Suprapubic skin (tissue), 4 donors: ENCODE data around the gene KRTAP10-9. TPM values are rescaled to one million over a fixed set of nuclear protein-coding genes. Genes with fewer than 3 reads are reported as not detected.
"Not testable (repeated sequence)": the region's sequence is repeated elsewhere in the genome, so short reads cannot be mapped to it uniquely, and the experiment has no call there.

Source experiments
- DNase-seq, 2 donors: peaks; one replicate each; pipeline ENCODE4 v3.0.0-alpha.2; 2019; ENCODE audit warnings: low spot score in 2 of 2
- H3K27ac ChIP-seq: fragments of 200-600 bp; sonication (generic); one replicate; pipeline ENCODE4 v1.5.1; 2019
- H3K27me3 ChIP-seq: fragments of 200-600 bp; sonication (generic); one replicate; pipeline ENCODE4 v1.5.1; 2019
- H3K36me3 ChIP-seq: fragments of 200-600 bp; sonication (generic); one replicate; pipeline ENCODE4 v1.5.1; 2019
- H3K4me1 ChIP-seq: fragments of 200-600 bp; sonication (generic); one replicate; pipeline ENCODE4 v1.5.1; 2019
- H3K4me3 ChIP-seq: fragments of 200-600 bp; sonication (generic); one replicate; pipeline ENCODE4 v1.5.1; 2019; ENCODE audit warnings: mild to moderate bottlenecking
- H3K9me3 ChIP-seq: fragments of 200-600 bp; sonication (generic); one replicate; pipeline ENCODE4 v1.5.1; 2019
- EP300 ChIP-seq: sonication (generic); formaldehyde crosslinking; IDR thresholded peaks from one replicate; pipeline ENCODE4 v1.6.1; 2017; ENCODE audit warnings: antibody characterized with exemption
- POLR2A ChIP-seq, 2 donors: fragments of 450-650 bp; IDR thresholded peaks; one replicate each; pipeline ENCODE4 v1.6.1; 2017; ENCODE audit warnings: antibody characterized with exemption in 2 of 2, mild to moderate bottlenecking in 2 of 2, moderate library complexity in 2 of 2
- POLR2AphosphoS5 ChIP-seq, 3 donors: sonication (generic); formaldehyde crosslinking; IDR thresholded peaks; one replicate each; pipeline ENCODE4 v1.6.1; 2017; ENCODE audit warnings: antibody characterized with exemption in 3 of 3
- WGBS: methylation state at CpG from one replicate; pipeline ENCODE4 v1.1.5; 2018; 5-methylcytosine and 5-hydroxymethylcytosine counted together
- total RNA-seq, 4 donors: library from RNA; depleted of rRNA; stranded (reverse); fragments of >200 nt; gene quantifications; one replicate each; pipeline ENCODE4 v1.1.0, GENCODE V29; 2016
- TF ChIP-seq, protein P1 (sequence below), 2 donors: fragments of 200-600 bp in 1 of 2; fragments of 450-650 bp in 1 of 2; sonication (generic) in 1 of 2; IDR thresholded peaks; one replicate each; pipeline ENCODE4 v1.5.1; 2016 to 2019; ENCODE audit warnings: antibody characterized with exemption in 2 of 2, mild to moderate bottlenecking in 1 of 2, moderate library complexity in 1 of 2

KRTAP10-9 gene, protein sequence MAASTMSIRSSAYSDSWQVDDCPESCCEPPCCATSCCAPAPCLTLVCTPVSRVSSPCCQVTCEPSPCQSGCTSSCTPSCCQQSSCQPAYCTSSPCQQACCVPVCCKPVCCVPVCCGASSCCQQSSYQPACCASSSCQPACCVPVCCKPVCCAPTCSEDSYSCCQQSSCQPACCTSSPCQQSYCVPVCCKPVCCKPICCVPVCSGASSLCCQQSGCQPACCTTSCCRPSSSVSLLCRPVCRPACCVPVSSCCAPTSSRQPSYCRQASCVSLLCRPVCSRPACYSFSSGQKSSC
- total RNA-seq = 1 to 10 TPM in 2 of 4 donors, not detected in 2; 1.6 to 9.9 TPM

DNA sequence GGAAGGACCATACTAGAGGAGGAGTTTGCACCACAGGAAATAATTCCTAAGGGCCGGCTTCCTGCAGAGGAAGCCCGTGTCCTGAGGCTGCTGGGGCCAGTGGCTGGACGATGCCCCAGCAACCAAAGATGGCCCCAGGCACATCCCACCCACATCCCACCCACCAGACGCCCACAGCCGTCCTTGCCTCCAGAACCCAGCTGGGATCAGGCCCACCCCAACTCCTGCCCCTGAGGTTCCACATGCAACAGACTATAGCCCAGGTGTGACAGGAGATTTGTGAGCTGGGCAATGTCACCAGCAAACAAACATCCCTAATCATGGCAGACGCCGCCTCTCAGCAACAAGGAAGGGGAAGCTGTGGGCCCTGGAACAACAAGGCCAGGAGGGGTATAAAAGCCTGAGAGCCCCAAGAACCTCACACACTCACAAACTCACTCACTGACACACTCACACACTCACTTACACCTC, at the start of gene KRTAP10-9:
Gene KRTAP10-9, plus strand, starts transcription at position 421 of the 471 bp plus-strand sequence. CDS start 79 bp downstream, outside the sequence.
- Histone ChIP-seq H3K4me3 (no peak within 1 kb of the TSS), H3K9me3 (peaks cover 16% of the 10 kb centered on the region), H3K27ac (no peak within 1 kb of the TSS), H3K36me3 (no peaks in the 10 kb centered on the region), H3K27me3 (peaks cover 21% of the 10 kb centered on the region), H3K4me1 (no peaks in the 10 kb centered on the region)
- no peak for DNase-seq
- TF ChIP-seq POLR2AphosphoS5 (IDR thresholded peaks at IDR 0.05) = no peak
- TF ChIP-seq EP300 = no peak
- TF ChIP-seq, protein P1, sequence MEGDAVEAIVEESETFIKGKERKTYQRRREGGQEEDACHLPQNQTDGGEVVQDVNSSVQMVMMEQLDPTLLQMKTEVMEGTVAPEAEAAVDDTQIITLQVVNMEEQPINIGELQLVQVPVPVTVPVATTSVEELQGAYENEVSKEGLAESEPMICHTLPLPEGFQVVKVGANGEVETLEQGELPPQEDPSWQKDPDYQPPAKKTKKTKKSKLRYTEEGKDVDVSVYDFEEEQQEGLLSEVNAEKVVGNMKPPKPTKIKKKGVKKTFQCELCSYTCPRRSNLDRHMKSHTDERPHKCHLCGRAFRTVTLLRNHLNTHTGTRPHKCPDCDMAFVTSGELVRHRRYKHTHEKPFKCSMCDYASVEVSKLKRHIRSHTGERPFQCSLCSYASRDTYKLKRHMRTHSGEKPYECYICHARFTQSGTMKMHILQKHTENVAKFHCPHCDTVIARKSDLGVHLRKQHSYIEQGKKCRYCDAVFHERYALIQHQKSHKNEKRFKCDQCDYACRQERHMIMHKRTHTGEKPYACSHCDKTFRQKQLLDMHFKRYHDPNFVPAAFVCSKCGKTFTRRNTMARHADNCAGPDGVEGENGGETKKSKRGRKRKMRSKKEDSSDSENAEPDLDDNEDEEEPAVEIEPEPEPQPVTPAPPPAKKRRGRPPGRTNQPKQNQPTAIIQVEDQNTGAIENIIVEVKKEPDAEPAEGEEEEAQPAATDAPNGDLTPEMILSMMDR (IDR thresholded peaks at IDR 0.05) = no peak
- no peak for TF ChIP-seq POLR2A (IDR thresholded peaks at IDR 0.05)
- 70% methylated on average over 2 of the region's 7 CpGs for WGBS

DNA sequence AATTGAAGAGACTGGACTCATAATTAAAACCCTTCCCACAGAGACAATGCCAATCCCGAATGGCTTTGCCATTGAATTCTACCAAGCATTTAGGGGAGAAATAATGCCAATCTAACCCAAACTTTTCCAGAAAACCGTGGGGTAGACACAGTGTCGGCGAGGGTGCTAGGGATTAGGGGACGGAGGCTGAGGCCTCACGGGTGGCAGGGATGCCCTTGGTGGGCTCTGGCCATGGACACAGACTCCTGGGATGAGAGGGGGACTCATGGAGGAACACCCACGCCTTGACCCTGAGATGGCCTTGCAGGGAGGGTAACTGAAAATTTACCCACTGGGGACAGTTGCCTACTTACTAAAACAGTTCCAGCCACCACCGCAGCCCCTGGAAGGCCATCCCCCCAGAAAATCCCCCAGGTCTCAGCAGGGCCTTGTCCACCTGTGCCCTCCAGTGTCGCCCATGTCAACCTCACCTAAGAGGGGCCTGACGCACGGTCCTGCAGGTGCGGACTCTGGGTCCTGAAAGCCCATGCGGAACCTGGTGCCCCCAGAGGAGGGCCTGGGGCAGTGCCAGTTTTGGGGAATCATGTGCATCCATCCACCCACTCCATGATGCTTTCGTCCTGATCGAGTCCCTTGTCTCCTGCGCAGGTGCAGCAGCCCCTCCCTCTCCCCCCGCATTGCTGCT, 48.4 kb upstream of the KRTAP10-9 start:
- Histone ChIP-seq H3K4me3 (no peak overlapping the region), H3K9me3 (no peaks in the 10 kb centered on the region), H3K27me3 (peaks cover 13% of the 10 kb centered on the region), H3K27ac (no peak overlapping the region), H3K4me1 (peaks cover 8% of the 10 kb centered on the region), H3K36me3 (no peaks in the 10 kb centered on the region)
- WGBS = 97% methylated on average over 10 of the region's 17 CpGs
- peak in 1 of 2 donors; percentile 65 for DNase-seq
- TF ChIP-seq EP300 = no peak
- TF ChIP-seq POLR2AphosphoS5 (IDR thresholded peaks at IDR 0.05) = no peak
- no peak for TF ChIP-seq POLR2A (IDR thresholded peaks at IDR 0.05)
- TF ChIP-seq, protein P1 (IDR thresholded peaks at IDR 0.05) = no peak

DNA sequence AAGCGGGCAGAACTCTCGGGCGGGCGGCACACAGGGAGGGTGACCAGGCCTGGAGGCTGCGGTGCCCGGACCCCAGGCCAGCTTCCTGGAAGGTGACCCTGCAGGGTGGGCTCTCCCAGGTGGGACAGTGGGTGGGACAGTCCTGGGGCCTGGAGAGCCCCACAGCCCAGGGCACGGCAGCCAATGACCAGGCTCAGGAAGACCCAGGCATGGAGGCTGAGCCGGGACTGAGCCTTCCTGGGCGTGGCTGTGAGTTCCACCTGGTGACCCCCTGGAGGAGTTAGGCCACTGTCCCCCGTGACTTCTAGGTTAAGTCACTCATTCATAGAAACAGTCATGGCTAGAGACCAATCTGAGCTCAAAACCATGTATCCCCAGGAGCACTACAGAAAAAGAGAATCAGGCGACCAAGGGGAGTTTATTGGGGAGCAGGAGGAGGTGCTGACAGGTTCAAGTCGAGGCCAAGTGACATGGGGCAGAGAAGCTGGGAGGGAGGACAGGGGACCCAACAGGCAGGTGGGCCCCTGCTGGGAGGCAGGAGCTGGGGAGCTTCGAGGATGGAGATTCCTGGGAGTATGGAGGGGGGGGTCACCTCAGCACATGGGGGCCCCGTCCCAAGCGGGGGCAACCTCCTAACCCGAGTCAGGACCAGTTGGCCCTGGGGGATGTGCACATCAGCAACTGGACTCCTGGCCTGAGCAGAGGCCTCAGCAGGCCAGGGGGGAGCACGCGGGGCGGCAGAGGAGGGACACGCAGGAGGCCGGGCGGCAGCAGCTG, 47.6 kb upstream of the KRTAP10-9 start:
- Histone ChIP-seq H3K36me3 (no peaks in the 10 kb centered on the region), H3K27me3 (peaks cover 18% of the 10 kb centered on the region), H3K4me1 (peaks cover 7% of the 10 kb centered on the region), H3K27ac (no peak overlapping the region), H3K4me3 (no peak overlapping the region), H3K9me3 (no peaks in the 10 kb centered on the region)
- TF ChIP-seq, protein P1 (IDR thresholded peaks at IDR 0.05) = no peak
- no peak for TF ChIP-seq EP300
- TF ChIP-seq POLR2A (IDR thresholded peaks at IDR 0.05) = no peak
- TF ChIP-seq POLR2AphosphoS5 (IDR thresholded peaks at IDR 0.05) = no peak
- DNase-seq = peak in 1 of 2 donors; percentile 55
- 88% methylated on average over 15 of the region's 22 CpGs for WGBS

DNA sequence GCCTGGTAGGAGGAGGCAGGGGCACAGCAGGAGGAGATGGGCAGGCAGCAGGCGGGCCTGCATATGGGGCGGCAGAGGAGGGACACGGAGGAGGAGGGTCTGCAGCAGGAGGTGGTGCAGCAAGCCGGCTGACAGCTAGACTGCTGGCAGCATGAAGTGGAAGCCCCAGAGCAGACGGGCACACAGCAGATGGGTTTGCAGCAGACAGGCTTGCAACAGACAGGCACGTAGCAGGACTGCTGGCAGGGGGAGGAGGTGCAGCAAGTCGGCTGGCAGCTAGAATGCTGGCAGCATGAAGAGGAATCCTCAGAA, 47.1 kb upstream of the KRTAP10-9 start:
- peaks cover 15% of the 10 kb centered on the region for H3K27me3 ChIP-seq
- peak in 1 of 2 donors; percentile 61 for DNase-seq
- WGBS = 79% methylated on average over 7 of the region's 7 CpGs

DNA sequence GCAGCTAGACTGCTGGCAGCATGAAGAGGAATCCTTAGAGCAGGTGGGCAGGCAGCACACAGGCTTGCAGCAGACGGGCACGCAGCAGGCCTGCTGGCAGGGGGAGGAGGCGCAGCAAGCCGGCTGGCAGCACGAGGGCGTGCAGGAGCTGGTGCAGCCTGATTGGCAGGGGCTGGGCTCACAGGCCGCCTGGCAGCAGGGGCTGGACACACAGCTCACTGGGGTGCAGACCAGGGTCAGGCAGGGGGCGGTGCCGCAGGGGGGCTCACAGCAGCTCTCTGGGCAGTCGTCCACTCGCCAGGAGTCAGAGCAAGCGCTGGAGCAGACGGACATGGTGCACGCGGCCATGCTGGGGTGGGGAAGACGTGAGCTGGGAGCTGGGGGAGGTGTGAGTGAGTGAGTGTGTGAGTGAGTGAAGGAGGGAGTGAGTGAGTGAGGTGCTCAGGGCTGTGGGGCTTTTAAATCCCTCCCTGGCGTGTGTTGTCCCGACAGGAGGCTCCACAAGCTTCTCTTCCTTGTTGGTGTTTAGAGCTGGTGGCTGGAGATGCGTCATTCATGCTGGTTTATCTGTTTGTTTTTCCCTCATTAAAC, 46.6 kb upstream of the KRTAP10-9 start, which contains the start of gene KRTAP10-5:
Gene KRTAP10-5, minus strand, starts transcription at position 374 of the 591 bp plus-strand sequence. Its CDS starts 26 bp downstream, at position 348.
- H3K4me1 ChIP-seq, H3K9me3 ChIP-seq, H3K36me3 ChIP-seq, H3K27ac ChIP-seq, H3K4me3 ChIP-seq: not testable (repeated sequence)
- DNase-seq = peak in 1 of 2 donors; percentile 47
- H3K27me3 ChIP-seq = peaks cover 17% of the 10 kb centered on the region
- WGBS = 52% methylated on average over 13 of the region's 19 CpGs

More for the DNA sequence above, 47.1 kb upstream of the KRTAP10-9 start:
- H3K4me3 ChIP-seq = no peak overlapping the region
- H3K9me3 ChIP-seq = no peaks in the 10 kb centered on the region
- H3K4me1 ChIP-seq = peaks cover 4% of the 10 kb centered on the region
- no peak for TF ChIP-seq EP300
- TF ChIP-seq POLR2AphosphoS5 (IDR thresholded peaks at IDR 0.05) = no peak
- TF ChIP-seq, protein P1 (IDR thresholded peaks at IDR 0.05) = no peak
- no peak for TF ChIP-seq POLR2A (IDR thresholded peaks at IDR 0.05)
- no peak overlapping the region for H3K27ac ChIP-seq
- H3K36me3 ChIP-seq = no peaks in the 10 kb centered on the region
